GM21367 (cell line): ENCODE results near the gene RANBP9.

ENCODE experiments used
- ATAC-seq: cut with Tn5 transposase; IDR thresholded peaks from one replicate; pipeline ENCODE4 v1.9.1; 2021; ENCODE audit not compliant: unreplicated experiment

The RANBP9 gene

DNA sequence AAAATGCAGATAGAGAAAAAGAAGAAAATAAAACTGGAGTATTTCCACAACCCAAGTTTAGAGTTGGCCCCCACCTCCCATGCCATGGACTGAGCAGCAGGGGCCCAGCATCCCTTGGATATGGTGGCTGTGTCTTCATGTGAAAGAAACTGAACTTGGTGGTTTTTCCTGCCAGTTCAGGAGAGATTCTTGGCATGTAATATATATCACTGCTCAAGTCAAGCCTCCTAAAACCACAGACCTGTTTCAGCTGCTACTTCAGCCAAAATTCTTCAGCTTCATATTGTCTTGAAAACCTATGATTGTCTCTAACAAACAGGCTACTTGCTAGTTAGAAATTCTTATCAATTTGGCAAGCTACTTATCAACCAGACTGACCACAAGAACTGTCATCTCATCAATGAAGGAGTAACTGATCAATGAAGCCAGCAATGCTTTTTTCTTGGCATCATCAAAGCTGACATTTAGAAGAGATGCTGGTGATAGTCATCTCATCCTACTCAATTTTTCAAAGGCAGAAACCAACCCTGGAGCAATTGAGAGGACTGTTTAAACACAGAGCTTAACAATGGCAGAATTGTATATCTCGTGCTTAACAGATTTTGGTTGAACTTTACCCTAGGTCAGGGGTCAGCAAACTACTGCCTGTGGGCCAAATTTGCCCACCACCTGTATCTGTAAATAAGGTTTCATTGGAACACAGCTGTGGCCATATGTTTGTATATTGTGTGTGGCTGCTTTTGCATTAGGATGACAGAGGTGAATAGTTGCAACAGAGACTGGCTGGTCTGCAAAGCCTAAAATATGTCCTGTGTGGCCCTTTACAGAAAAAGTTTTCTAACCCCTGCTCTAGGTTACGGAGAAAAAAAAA, 106.9 kb downstream of the RANBP9 start:
- no peak for ATAC-seq

DNA sequence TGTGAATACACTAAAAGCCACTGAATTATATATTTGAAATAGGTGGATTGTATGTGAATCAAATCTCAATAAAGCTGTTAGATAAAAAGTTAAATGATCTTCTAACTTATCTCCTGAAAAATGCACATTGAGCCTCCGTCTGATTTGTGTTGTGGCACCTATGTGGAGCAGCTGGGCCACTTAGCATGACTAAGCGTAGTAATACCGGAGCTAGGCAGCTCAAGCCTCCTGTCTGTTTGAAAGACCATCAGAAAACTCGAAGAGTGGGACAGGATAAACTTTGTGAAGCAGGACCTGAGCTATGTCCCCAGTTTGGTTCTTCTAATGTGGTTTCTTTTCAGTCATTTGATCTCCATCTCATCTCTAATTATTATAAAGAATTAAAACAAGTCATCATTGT, 107.5 kb downstream of the RANBP9 start:
- ATAC-seq = no peak

DNA sequence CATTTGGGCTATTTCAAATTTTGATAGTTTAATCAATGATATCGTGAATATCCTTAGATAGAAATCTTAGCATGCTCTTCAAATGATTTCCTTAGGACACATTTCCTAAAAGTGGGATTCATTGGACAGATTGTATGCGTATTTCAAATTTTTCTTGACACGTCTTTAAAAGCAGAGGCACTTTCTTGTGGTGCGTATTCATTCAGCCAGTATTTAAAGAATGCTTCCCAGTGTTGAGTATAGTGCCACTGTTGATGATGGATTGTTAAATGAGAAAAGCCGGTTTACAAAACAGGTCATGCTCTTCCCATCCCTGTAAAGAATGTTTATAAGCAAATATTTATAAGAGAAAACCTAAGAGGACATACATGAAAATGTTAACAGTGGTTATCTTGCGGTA, 111.6 kb downstream of the RANBP9 start:
- ATAC-seq = no peak

DNA sequence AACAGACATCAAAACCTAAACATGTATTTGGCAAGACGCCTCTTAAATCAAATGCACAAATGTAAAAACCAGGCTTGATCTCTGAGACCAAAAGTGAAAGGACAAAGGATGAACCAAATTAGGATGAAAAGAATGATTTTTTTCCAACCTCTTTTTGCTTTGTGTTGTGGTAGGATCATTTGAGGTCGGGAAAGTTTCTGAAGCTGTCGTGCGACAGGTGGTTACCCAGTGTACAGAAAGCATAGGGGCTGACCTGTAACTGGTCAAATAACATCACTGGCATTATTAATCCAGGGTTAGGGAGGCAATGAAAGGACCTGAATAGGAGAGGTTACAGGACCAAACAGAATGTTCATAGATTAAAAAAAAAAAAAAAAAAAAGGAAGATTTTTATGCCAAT, 114.6 kb downstream of the RANBP9 start:
- no peak for ATAC-seq

DNA sequence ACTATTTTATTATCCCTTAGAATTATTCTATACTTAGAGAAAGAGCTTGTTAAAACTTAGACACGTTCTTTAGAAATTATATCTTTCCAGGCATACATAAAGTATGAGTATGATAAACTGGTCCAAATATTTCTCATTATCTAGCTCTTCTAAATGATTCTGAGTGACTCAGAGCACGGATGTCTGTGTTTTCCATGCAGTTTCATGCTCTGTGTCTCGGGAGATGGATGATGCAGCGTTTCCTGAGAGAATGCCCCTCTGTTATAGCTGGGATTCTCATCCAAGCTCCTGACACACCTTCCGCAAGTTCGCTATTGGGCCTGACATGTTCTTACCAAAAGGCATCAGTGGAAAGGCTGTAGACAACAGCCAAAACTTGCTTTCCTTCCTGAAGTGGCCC, 117.9 kb downstream of the RANBP9 start:
- ATAC-seq = no peak

DNA sequence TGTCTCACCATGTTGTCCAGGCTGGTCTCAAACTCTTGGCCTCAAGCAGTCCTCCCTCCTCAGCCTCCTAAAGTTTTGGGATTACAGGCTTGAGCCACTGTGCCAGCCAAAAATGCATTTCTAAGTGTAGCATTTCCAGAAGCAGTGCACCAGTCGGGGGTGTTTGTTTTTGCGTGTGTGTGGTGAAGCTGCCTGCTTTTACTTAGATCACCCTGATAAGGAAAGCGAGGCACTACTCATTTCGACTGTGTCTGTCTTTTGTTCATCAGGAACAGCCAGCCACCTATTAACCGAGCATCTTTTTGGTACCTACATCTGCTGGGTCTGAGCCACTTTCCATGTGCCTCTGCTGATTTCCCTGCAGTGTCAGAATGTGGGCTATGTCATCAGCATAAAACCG, 118.5 kb downstream of the RANBP9 start:
- no peak for ATAC-seq

DNA sequence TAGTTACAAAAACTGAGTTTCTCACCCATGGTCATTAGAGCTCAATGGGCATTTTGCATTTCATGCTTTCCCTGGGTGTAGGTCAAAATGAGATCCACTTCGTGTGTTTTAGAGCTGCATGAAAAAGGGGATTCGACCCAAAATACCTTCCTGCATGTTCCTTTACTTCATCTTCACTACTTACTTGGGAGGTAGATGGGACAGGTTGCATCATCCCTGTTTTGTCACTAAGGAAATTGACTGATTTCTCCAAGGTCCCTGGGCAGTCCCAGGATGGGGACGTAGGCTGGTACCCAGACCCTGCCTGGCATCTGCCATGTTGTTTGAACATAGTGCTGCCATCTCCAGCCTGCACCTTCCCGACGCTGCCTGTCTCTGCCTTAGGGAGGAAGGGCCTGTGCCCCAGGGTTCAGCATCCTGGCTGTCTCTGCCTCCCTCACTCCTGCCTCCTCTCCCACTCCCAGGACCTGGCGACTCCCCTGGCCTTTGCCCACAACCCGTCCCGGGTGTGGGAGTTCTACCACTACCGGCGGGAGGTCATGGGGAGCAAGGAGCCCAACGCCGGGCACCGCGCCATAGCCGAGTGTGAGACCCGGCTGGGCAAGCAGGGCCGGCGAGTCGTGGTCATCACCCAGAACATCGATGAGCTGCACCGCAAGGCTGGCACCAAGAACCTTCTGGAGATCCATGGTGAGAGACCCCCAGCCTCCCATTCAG, 120.3 kb downstream of the RANBP9 start:
- no peak for ATAC-seq

DNA sequence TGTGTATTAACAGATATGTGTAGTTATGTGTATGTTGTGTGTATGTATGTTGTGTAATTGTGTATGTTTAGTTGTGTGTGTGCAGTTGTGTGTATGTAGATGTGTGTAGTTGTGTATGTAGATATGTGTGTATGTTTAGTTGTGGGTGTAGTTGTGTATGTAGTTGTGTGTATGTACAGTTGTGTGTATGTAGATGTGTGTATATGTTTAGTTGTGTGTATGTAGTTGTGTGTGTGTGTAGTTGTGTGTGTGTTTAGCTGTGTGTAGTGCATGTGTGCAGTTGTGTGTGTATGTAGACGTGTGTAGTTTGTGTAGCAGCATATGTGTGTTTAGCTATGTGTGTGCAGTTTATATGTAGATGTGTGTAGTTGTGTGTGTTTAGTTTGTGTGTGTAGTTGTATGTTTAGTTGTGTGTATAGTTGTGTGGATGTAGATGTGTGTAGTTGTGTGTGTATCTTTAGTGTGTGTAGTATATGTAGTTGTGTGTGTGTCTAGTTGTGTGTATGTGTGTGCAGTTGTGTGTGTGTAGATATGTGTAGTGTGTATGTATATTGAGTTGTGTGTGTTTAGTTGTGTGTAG, 121.0 kb downstream of the RANBP9 start:
- no peak for ATAC-seq

DNA sequence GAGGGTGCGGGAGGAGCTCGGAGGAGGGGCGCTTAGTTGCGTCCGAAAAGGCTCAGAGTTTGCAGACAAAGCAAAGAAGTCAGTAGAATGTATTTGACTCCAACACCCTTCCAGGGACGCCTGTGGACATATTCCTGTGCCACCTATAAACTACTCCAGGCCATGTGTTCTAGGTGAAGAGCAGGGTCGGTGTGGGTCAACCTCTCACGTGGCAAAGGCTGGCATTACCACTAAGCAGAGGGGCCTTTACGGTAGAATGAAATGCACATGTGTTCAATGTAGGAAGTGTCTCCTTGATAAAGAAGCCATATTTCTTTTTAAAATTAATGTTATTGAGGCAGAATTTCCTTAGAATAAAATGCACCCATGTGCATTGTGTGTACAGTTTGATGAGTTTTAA, 121.8 kb downstream of the RANBP9 start:
- no peak for ATAC-seq

DNA sequence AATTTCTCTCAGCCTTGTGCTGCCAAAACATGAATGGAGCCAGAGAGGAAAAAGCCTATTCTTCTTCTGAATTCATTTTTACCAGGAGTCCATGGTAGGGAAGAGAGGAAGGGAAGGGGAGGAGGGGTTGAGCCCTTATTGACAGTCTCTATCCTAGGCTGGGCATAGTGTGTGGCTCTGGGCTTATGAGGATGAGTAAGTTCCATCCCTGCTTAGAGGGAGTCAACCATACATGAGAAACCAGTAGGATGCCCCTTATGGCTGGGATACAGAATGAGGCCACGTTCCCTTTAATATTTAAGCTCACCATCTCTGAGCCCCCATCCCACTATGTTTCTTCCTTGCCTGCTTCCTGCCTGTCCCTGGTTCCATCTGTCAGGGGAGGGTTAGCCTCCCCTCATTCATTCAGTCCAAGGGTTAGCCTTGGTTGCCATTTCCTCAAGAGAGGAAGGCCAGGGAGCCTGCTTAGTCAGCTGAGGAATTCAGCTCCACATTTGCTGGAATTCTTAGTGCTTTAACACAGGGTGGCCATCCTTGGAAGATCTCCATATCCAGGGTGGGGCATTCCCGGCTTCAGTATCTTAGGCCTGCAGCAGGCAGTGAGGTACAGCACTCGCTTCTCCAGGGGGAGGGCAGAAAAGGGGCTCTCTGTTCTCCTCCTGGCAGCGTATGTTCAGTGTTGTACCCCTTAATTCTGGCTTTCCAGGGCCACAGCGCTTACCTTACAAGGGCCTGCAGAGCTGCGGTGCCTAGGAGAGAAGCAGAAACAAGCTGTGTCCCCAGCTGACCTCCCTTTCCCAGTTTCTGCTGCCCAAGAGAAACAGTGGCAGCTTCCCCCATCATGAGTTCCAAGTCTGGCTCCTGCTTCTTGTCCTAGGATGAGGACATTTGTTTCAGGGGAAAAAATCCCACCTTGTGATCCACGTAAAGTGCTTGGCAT, 124.8 kb downstream of the RANBP9 start:
- ATAC-seq = no peak

DNA sequence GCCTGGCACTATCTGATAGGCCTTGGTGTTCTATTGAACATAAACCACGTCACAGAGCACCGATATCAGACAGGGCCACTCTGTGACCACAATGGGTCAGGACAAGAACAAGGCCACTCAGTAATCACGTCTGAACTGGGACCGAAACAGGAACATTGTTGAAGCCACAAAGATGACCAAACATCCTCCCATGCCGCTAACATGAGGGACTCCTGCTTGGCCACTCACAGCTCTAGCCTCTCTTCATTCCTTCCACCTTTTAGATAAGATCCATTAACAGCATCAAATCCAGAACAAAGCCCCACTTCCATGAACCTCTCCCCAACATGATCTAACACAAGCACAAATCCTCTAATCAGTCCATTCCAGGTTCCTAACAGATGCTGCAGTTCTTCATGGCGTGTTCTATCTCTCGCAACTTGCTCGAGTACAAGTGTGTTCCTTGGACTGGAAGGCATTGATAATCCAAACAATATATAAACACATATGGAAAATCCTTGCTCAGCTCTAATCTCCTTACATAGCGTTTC, 129.9 kb downstream of the RANBP9 start:
- ATAC-seq = no peak

DNA sequence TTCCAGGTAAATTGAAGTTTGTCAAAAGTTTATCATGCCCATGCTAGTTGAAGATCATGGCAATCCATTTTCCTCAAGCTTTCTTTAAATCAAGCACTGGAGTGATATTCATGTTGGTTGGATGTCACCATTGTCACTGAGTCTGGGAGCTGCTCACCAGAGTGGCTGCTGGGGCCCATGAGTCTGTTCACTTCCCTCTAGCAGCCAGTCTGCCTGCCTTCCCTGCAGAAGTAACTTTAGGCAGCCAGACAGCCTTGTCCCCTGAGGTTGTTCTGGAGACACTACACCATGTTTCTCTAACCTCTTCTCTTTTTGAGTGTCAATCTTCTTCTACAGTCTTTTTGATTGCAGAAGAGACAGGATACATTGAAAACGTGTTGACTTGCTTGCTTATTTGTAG, 131.7 kb downstream of the RANBP9 start:
- no peak for ATAC-seq

DNA sequence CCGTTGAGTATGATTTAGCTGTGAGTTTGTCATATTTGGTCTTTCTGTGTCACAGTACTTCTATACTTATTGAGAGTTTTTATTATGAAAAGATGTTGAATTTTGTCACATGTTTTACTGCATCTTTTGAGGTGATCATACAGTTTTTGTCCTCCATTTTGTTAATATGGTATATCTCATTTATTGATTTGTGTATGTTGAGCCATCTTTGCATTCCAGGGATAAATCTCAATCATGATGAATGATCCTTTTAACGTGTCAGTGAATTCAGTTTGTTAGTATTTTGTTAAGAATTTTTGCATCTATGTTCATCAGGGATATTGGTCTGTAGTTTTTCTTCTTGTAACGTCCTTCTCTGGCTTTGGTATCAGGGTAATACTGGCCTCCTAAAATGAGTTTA, 133.7 kb downstream of the RANBP9 start:
- ATAC-seq = no peak

DNA sequence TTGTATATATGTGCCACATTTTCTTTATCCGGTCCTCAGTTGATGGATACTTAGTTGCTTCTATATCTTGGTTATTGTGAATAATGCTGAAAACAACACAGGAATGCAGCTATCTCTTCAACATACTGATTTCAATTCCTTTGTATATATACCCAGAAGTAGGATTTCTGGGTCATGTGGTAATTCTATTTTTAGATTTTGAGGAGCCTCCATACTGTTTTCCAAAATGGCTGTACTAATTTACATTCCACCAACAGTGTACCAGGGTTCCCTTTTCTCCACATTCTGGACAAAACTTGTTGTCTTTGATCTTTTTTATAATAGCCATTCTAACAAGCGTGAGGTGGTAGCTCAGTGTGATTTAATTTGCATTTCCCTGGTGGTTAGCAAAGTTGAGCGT, 135.6 kb downstream of the RANBP9 start:
- ATAC-seq = no peak

DNA sequence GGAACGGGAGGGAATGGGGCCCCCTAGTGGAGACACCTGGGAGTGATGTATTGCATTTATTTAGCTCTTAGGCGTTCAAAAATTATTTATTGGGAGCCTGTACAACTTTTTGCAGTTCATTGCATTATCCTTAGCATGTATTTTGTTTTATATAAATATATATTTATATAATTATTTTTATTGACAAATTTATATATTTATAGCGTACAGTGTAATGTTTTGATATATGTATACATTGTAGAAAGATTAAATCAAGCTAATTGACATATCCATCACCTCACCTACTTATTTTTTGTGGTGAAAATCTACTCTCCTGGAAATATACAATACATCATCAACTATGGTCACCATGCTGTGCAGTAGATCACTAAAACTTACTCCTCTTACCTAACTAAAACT, 136.3 kb downstream of the RANBP9 start:
- no peak for ATAC-seq

DNA sequence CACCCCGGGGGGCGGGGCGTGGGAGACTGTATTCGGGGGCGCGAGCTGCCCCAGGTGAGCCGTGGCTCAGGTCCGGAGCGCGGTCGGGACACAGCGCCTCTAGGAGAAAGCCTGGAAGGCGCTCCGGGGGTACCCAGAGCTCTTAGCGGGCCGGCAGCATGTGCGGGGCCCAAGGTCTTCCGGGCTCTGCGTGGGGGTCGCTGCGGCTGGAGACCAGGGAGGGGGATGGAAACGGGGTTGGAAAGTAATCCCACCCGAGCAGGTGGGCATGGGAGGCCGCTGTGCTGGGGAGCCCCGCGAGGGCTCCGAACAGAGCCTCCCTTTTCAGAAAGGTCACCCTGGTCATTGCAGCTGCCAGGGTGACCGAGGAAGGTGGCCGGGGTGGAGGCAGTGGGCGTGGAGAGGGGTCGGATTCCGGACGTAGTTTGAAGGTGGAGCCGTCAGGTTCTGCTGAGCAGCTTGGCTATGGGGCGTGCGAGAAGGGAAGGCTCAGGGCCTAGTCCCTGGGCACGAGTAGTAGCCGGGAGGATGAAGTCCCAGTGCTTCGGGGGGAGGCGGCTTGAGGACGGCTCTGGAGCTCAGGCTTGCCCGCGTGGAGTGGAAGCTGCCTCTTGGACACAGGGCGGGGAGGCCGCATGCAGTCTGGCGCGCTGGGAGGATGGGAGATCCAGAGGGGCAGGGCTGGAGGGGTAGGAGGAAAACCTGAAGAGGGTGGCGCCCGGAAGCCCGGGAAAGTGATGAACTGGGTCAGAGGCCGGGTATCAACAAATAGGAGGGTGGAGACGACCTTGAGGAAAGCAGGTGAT, 136.9 kb downstream of the RANBP9 start, which contains the start of gene SIRT5:
Gene SIRT5, plus strand, starts transcription at position 31 of the 806 bp plus-strand sequence. CDS start 9,510 bp downstream, outside the sequence.
- ATAC-seq = peak; percentile 53

DNA sequence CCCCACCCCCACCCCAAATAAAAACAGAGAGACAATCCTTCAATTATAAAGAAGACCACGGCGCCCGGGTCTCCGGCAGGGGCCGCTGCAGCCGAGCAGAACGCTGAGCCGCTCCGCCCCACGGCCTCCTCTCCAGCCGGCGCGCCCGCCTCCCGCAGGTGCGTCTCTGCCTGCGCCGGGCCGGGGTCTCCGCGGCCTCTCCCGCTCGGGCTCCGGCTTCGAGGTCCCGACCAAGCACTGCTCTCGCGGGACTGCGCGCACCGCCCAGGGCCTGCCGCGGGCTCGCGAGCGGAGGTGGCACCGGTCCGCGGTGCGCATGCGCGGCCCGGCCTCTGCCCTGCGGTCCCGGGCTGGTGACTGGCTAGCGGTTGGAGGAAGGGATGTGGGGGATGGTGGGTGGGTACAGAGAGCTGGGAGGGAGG, 137.5 kb downstream of the RANBP9 start:
- peak; percentile 68 for ATAC-seq

DNA sequence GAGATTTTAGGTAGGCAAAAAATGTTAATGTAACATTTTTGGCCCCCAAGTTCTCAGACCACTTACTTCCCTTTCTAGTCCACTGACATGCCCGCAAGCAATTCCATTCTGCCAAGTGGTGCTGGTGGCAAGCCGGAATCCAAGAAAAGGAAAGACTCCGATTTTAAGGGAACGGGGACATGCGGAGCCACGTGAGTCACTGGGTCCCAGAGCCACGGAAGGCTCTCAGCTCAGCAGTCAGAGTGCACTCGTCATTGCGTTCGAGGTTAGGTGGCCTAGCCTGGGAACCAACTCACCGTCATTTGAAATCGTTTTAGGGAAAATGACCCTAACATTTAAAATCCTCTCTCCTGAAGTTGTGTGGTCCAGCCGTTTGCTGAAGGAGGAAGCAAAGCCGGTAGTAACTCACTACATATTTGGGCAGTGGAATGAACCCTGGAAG, 137.9 kb downstream of the RANBP9 start:
- ATAC-seq = no peak

DNA sequence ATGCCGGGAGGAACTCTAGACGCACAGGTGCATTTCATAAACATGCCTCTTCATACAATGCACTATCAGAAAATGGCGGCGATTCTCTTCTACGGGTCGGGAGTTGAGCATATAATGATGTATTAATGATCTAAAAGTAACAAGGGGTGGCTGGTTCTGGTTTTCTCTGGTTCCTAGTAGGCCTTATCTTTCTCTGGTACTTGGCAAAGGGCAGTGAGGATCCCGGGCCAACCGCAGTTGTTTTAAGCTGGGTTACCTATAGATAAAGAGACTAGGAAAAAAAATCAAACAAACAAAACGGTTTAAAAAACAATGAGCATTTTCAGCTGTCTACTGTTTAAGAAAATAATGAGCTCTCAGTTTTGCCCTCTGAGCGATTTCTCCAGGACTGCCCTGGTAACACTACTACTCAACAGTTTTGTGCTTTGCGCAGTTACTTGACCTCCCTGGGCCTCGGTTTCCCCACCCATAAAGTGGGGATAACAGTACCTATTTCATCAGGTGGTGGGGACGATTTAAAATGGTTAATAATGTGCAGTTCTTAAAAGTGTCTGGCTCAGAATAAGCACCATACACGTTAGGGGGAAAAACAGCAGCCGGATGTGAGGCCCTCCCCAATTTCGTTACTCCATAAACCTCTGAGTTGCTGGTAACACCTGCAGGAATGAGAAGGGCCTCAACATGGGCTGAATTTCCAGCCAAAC, 138.5 kb downstream of the RANBP9 start:
- no peak for ATAC-seq
